OCI-LY7 (cell line): Measurements from ENCODE around the gene TXNDC2.

Source experiments
- EZH2phosphoT487 ChIP-seq: fragments of 200-600 bp; sonication (generic); IDR thresholded peaks from 2 replicates; pipeline ENCODE4 v1.6.1; 2018; ENCODE audit warnings: low read depth, borderline replicate concordance, mild to moderate bottlenecking, mixed run types, antibody characterized with exemption, low read length, moderate library complexity, mixed read lengths
- TF ChIP-seq, protein P1 (sequence below): fragments of 200-600 bp; sonication (generic); conservative IDR thresholded peaks from 2 replicates; pipeline ENCODE4 v1.5.1; 2014; ENCODE audit warnings: mild to moderate bottlenecking, antibody characterized with exemption, low read length, moderate library complexity, mixed read lengths

DNA sequence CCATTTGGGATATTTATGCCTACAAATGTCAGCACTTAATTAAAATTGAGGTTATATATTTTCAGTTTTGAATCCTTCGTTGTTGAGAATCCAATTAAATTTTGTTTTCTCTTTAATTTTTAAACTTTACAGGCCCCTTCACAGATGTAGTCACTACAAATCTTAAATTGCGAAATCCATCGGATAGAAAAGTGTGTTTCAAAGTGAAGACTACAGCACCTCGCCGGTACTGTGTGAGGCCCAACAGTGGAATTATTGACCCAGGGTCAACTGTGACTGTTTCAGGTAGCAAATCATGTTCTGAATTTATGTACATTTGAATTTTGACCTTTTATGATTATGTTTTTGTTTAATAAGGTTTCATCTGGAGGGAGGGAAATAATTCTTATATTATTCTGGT, 45.9 kb downstream of the TXNDC2 start:
- TF ChIP-seq, protein P1, sequence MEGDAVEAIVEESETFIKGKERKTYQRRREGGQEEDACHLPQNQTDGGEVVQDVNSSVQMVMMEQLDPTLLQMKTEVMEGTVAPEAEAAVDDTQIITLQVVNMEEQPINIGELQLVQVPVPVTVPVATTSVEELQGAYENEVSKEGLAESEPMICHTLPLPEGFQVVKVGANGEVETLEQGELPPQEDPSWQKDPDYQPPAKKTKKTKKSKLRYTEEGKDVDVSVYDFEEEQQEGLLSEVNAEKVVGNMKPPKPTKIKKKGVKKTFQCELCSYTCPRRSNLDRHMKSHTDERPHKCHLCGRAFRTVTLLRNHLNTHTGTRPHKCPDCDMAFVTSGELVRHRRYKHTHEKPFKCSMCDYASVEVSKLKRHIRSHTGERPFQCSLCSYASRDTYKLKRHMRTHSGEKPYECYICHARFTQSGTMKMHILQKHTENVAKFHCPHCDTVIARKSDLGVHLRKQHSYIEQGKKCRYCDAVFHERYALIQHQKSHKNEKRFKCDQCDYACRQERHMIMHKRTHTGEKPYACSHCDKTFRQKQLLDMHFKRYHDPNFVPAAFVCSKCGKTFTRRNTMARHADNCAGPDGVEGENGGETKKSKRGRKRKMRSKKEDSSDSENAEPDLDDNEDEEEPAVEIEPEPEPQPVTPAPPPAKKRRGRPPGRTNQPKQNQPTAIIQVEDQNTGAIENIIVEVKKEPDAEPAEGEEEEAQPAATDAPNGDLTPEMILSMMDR = no peak
- no peak for TF ChIP-seq EZH2phosphoT487
